Measurements from ENCODE around the gene EDEM2. TPM values are rescaled to one million over a fixed set of nuclear protein-coding genes. Genes with fewer than 3 reads are reported as not detected.

The EDEM2 gene
- total RNA-seq, 1 experiment from 2014 or later: 28.5 TPM

GRCh38 chr20:35131934-35132333, 15.2 kb downstream of the EDEM2 start:
- Histone ChIP-seq H3F3A (ENCODE audit: low read length, unreplicated experiment) (no peaks in the 10 kb centered on the region), H2AFZ (ENCODE audit: low read length) (no peak overlapping the region), H3K36me3 (ENCODE audit: low read depth, low read length) (peaks cover 7% of the 10 kb centered on the region), H4K20me1 (ENCODE audit: low read length) (no peaks in the 10 kb centered on the region), H3K4me2 (ENCODE audit: low read length) (no peak overlapping the region), H3K27ac (ENCODE audit: low read length) (no peak overlapping the region), H3K4me1 (ENCODE audit: insufficient read depth, low read length) (peaks cover 10% of the 10 kb centered on the region; the same call in 1 of the 2 replicates), H3K9me2 (replicated peaks; ENCODE audit: low read length) (no peaks in the 10 kb centered on the region), H3K27me3 (ENCODE audit: low read length) (no peaks in the 10 kb centered on the region), H3K79me2 (ENCODE audit: low read length) (no peaks in the 10 kb centered on the region), H3K4me3 (ENCODE audit: low read length) (no peak overlapping the region), H3K9ac (ENCODE audit: low read length) (no peak overlapping the region), H3K9me3 (ENCODE audit: low read length) (no peaks in the 10 kb centered on the region)
- no peak for ATAC-seq
- no peak for DNase-seq
- POLR2A ChIA-PET (ENCODE audit: unreplicated experiment): no interaction called here
- TF ChIP-seq CTCF (conservative IDR thresholded peaks at IDR 0.05; ENCODE audit: low read depth, low read length): no peak
- no peak for TF ChIP-seq EZH2phosphoT487 (IDR thresholded peaks at IDR 0.05; ENCODE audit: borderline replicate concordance, low read length)
- no peak for TF ChIP-seq EZH2 (IDR thresholded peaks at IDR 0.05; ENCODE audit: low read length, unreplicated experiment)
- intact Hi-C loops (cut with micrococcal nuclease): no loop called here
- CTCF ChIA-PET: no interaction called here
- BruUV-seq (replicated peaks): no TSS peak

- Histone ChIP-seq H3K36me3 (ENCODE audit: low read depth, low read length) (peaks cover 9% of the 10 kb centered on the region), H2AFZ (ENCODE audit: low read length) (no peak overlapping the region), H3K79me2 (ENCODE audit: low read length) (no peaks in the 10 kb centered on the region), H3K4me1 (ENCODE audit: insufficient read depth, low read length) (peaks cover 10% of the 10 kb centered on the region; the same call in 1 of the 2 replicates), H3K4me3 (ENCODE audit: low read length) (no peak overlapping the region), H3K27me3 (ENCODE audit: low read length) (no peaks in the 10 kb centered on the region), H3K27ac (ENCODE audit: low read length) (peak overlapping the region; percentile 26), H3K4me2 (ENCODE audit: low read length) (no peak overlapping the region), H4K20me1 (ENCODE audit: low read length) (no peaks in the 10 kb centered on the region), H3K9ac (ENCODE audit: low read length) (no peak overlapping the region), H3K9me3 (ENCODE audit: low read length) (no peaks in the 10 kb centered on the region), H3F3A (ENCODE audit: low read length, unreplicated experiment) (no peaks in the 10 kb centered on the region), H3K9me2 (replicated peaks; ENCODE audit: low read length) (no peaks in the 10 kb centered on the region)
- CTCF ChIA-PET: no interaction called here
- intact Hi-C loops (cut with micrococcal nuclease): no loop called here
- BruUV-seq (replicated peaks): no TSS peak
- ATAC-seq (peak; percentile 98), DNase-seq (peak; percentile 79)
- TF ChIP-seq EZH2 (IDR thresholded peaks at IDR 0.05; ENCODE audit: low read length, unreplicated experiment) (no peak), EZH2phosphoT487 (IDR thresholded peaks at IDR 0.05; ENCODE audit: borderline replicate concordance, low read length) (no peak), CTCF (conservative IDR thresholded peaks at IDR 0.05; ENCODE audit: low read depth, low read length) (no peak)
- POLR2A ChIA-PET (ENCODE audit: unreplicated experiment): no interaction called here
Measured at GRCh38 chr20:35129647-35130069, 17.5 kb downstream of the EDEM2 start.

GRCh38 chr20:35125753-35126152, 21.4 kb downstream of the EDEM2 start:
- Histone ChIP-seq H3K27me3 (ENCODE audit: low read length) (no peaks in the 10 kb centered on the region), H3K9me2 (replicated peaks; ENCODE audit: low read length) (no peaks in the 10 kb centered on the region), H3K9ac (ENCODE audit: low read length) (no peak overlapping the region), H3K9me3 (ENCODE audit: low read length) (no peaks in the 10 kb centered on the region), H3K79me2 (ENCODE audit: low read length) (no peaks in the 10 kb centered on the region), H3K27ac (ENCODE audit: low read length) (no peak overlapping the region), H3K4me2 (ENCODE audit: low read length) (no peak overlapping the region), H4K20me1 (ENCODE audit: low read length) (no peaks in the 10 kb centered on the region), H3K4me1 (ENCODE audit: insufficient read depth, low read length) (peaks cover 10% of the 10 kb centered on the region; the same call in 1 of the 2 replicates), H3F3A (ENCODE audit: low read length, unreplicated experiment) (no peaks in the 10 kb centered on the region), H3K36me3 (ENCODE audit: low read depth, low read length) (peaks cover 10% of the 10 kb centered on the region; the same call in 1 of the 2 replicates), H3K4me3 (ENCODE audit: low read length) (no peak overlapping the region), H2AFZ (ENCODE audit: low read length) (no peak overlapping the region)
- no peak for TF ChIP-seq EZH2 (IDR thresholded peaks at IDR 0.05; ENCODE audit: low read length, unreplicated experiment)
- TF ChIP-seq CTCF (conservative IDR thresholded peaks at IDR 0.05; ENCODE audit: low read depth, low read length): no peak
- no peak for TF ChIP-seq EZH2phosphoT487 (IDR thresholded peaks at IDR 0.05; ENCODE audit: borderline replicate concordance, low read length)
- ATAC-seq (no peak), DNase-seq (no peak)
- POLR2A ChIA-PET (ENCODE audit: unreplicated experiment): no interaction called here
- no TSS peak for BruUV-seq (replicated peaks)
- CTCF ChIA-PET: no interaction called here
- intact Hi-C loops (cut with micrococcal nuclease): no loop called here

Measured in PC-3 (cell line).